Activated T-helper 17 cell treated with anti-CD3 and anti-CD28 coated beads, Interleukin-2, amount 50 U/mL, for 72 hours (primary cell): ENCODE results near the gene IFNG-AS1. TPM values are rescaled to one million over a fixed set of nuclear protein-coding genes. Genes with fewer than 3 reads are reported as not detected.

Experiments used
- ATAC-seq: fragments of 150-1000 bp; cut with Tn5 transposase; replicated peaks from 2 replicates; pipeline ENCODE4 v1.10.0; 2021; ENCODE audit warnings: mild to moderate bottlenecking, moderate library complexity
- H3K27ac Mint-ChIP-seq: one replicate; pipeline ENCODE4 v1.8.0; 2022; ENCODE audit warnings: mixed read lengths
- H3K27me3 Mint-ChIP-seq: one replicate; pipeline ENCODE4 v1.8.0; 2022; ENCODE audit warnings: mixed read lengths
- H3K36me3 Mint-ChIP-seq: one replicate; pipeline ENCODE4 v1.8.0; 2022; ENCODE audit warnings: low read depth, mild to moderate bottlenecking, mixed read lengths
- H3K4me1 Mint-ChIP-seq: one replicate; pipeline ENCODE4 v1.8.0; 2022; ENCODE audit warnings: mixed read lengths
- H3K4me3 Mint-ChIP-seq: one replicate; pipeline ENCODE4 v1.8.0; 2022; ENCODE audit warnings: mild to moderate bottlenecking, mixed read lengths
- H3K9me3 Mint-ChIP-seq: one replicate; pipeline ENCODE4 v1.8.0; 2022; ENCODE audit warnings: mixed read lengths
- total RNA-seq, 2 donors: library from RNA; stranded (reverse); gene quantifications; one replicate each; pipeline ENCODE4 v1.2.3, GENCODE V29; 2022

IFNG-AS1 gene
- total RNA-seq, 2 donors from 2014 or later: not detected

DNA sequence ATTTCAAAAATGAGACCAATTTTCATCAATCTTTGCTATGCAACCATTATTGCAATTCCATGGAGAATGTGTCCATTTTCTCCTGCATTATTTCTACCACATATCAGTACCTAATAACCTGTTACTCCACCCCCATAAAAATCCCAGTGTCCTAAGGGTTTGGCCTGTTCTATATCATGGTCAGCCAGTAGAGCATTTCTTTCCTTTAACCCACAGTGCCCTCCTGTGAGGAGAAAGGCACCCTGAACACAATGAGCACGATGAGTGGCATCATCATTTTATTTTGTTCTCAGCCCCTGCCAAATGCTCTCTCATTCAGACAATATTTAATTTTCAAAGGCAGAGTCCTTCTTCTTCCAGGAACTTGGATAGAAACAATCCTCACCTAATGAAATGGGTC, 11.6 kb upstream of the IFNG-AS1 start:
- Mint-ChIP-seq H3K27ac (no peak overlapping the region), H3K36me3 (no peaks in the 10 kb centered on the region), H3K4me1 (no peaks in the 10 kb centered on the region), H3K9me3 (no peaks in the 10 kb centered on the region), H3K27me3 (peaks cover 16% of the 10 kb centered on the region), H3K4me3 (no peak overlapping the region)
- no peak for ATAC-seq

DNA sequence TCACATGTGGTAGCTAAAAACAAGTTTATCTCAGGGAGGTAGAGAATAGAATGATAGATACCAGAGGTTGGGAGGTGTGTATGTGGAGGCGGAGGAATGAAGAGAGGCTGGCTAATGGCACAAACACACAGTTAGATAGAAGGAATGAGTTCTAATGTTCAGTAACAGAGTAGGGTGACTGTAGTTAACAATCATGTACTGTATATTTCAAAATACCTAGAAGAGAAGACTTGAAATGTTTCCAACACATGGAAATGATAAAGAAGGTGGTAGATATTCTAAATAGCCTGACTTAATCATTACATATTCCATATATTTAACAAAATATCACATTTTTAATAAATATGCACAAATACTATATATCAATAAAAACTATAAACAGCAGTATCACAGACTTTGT, 8.9 kb upstream of the IFNG-AS1 start:
- H3K27me3 Mint-ChIP-seq: peaks cover 16% of the 10 kb centered on the region
- H3K36me3 Mint-ChIP-seq: no peaks in the 10 kb centered on the region
- H3K9me3 Mint-ChIP-seq: no peaks in the 10 kb centered on the region
- H3K27ac Mint-ChIP-seq: no peak overlapping the region
- no peak for ATAC-seq
- H3K4me1 Mint-ChIP-seq: no peaks in the 10 kb centered on the region
- no peak overlapping the region for H3K4me3 Mint-ChIP-seq

DNA sequence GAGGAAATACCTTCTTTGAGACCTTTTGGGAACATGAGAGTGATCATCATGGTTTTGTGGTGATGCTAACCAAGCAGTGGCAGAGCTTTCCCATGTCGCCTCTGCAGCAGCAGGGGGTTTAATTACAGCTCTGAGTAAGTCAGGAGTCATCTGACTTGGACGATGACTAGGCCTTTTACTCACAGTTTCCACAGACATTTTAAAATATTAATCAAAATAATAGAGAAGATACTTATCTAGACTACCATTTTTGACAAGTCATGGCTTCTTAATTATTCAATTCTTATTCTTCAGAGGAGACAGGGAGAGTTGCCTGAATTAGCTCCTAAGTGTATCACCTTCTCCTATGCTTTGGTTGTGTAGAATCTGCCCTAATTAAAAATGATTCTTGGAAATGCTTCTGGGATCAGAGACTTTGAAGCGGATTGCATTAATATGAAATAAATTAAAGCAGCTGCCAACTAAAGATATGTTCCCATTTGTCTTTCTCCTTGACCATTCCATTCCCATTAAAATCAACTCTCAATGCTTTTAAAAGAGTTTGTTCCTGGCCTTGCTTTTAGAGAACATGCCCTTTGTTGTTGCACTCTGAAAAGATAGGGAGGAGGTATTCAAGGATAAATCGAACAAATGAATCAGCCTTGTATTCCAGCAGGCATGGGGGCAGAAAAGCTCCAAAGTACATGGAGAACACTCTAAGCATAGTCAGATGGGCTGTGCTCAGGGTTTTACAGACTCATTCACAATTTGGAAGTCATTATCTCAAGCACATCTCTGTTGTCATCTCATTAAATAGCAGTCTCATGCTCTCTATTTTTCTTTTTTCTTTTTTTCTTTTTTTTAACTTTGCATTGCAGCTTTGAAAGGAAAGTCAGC, 7.7 kb upstream of the IFNG-AS1 start:
- H3K27ac Mint-ChIP-seq: no peak overlapping the region
- peaks cover 16% of the 10 kb centered on the region for H3K27me3 Mint-ChIP-seq
- no peaks in the 10 kb centered on the region for H3K4me1 Mint-ChIP-seq
- ATAC-seq: no peak
- H3K4me3 Mint-ChIP-seq: no peak overlapping the region
- no peaks in the 10 kb centered on the region for H3K36me3 Mint-ChIP-seq
- no peaks in the 10 kb centered on the region for H3K9me3 Mint-ChIP-seq

DNA sequence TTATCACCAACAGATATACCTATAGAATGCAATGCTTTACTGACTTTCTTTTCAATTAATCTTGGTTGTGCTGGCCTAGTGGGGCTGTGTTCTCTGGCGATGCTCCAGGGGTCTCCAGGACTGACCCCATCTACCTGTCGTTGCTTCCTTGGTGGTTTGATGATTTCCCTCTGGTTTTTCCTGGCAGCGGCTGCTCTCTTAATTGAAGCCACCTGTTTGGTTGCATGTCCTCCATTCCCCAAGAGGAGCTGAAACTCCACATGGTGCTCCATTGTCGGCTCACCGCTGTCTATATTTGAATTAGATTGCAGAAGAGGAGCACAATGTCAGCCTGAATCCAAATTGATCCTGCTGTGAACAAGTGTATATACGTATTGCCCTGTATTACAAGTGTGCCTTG, 7.1 kb upstream of the IFNG-AS1 start:
- Mint-ChIP-seq H3K27ac (no peak overlapping the region), H3K36me3 (no peaks in the 10 kb centered on the region), H3K4me1 (no peaks in the 10 kb centered on the region), H3K4me3 (no peak overlapping the region), H3K27me3 (peaks cover 16% of the 10 kb centered on the region), H3K9me3 (no peaks in the 10 kb centered on the region)
- no peak for ATAC-seq

DNA sequence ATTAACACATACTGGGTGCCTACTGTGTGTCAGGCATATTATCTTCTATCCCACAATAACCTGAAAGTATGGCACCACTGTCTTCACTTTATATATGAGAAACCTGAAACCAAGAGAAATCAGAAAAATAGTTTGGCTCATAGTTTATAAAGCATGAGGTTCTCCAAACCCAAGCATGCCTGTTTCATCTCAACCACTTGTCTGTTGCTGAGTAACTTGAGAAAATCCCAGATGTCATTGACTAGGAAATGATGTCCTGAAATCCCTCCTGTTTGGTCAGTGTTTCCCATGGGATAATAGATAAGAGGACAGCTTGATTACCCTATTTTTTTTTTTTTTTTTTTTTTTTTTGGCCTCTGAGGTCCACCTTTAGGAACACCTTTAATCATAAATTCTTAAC, 2.6 kb upstream of the IFNG-AS1 start:
- peaks cover 4% of the 10 kb centered on the region for H3K27me3 Mint-ChIP-seq
- H3K27ac Mint-ChIP-seq: no peak overlapping the region
- H3K4me3 Mint-ChIP-seq: no peak overlapping the region
- ATAC-seq: no peak
- H3K4me1 Mint-ChIP-seq: peaks cover 3% of the 10 kb centered on the region
- no peaks in the 10 kb centered on the region for H3K9me3 Mint-ChIP-seq
- H3K36me3 Mint-ChIP-seq: no peaks in the 10 kb centered on the region

DNA sequence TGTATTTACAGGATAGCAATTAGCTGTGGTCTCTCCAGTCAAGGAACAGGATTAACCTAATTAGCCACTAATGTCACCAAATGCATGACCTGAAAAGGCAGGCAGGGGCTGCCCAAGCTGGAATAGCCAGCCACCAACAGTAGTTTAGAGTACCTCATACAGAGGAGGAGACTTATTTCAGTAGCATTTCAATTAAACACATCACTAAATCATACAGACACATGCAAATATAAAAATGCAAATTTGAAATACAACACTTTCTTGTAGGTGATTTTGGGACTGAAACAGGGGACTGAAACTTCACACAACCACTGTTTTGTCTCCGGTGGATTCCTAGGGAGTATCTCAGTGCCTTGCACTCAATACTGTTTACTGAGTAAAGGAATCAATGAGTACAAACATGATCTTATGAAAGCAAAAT, 636 bp upstream of the IFNG-AS1 start:
- H3K4me3 Mint-ChIP-seq: no peak overlapping the region
- no peaks in the 10 kb centered on the region for H3K9me3 Mint-ChIP-seq
- peak; percentile 71 for ATAC-seq
- H3K27ac Mint-ChIP-seq: no peak overlapping the region
- H3K4me1 Mint-ChIP-seq: peaks cover 3% of the 10 kb centered on the region
- peaks cover 4% of the 10 kb centered on the region for H3K27me3 Mint-ChIP-seq
- H3K36me3 Mint-ChIP-seq: no peaks in the 10 kb centered on the region

DNA sequence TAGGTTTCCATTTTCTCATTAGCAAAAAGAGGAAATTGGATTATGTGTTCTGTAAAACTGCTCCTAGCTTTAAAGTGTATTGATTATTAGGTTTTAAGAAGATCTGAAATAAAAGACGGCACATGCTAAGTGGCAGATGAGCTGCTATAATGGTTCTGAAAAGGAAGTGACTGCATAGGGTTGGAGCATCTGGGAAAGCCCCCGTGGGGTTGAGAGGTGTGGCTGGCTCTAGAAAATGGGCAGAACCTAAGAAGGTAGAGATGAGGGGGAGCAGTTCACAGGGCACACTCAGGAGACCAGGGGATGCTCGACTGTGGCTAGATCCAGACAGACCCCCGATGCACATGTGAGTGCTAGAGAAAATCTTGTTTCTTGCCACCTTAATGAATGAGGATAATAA, 1.9 kb downstream of the IFNG-AS1 start:
- Mint-ChIP-seq H3K27ac (peak overlapping the region; percentile 11), H3K36me3 (no peaks in the 10 kb centered on the region), H3K27me3 (peaks cover 8% of the 10 kb centered on the region), H3K9me3 (no peaks in the 10 kb centered on the region), H3K4me3 (peak overlapping the region; percentile 14), H3K4me1 (peaks cover 3% of the 10 kb centered on the region)
- ATAC-seq: peak; percentile 89

DNA sequence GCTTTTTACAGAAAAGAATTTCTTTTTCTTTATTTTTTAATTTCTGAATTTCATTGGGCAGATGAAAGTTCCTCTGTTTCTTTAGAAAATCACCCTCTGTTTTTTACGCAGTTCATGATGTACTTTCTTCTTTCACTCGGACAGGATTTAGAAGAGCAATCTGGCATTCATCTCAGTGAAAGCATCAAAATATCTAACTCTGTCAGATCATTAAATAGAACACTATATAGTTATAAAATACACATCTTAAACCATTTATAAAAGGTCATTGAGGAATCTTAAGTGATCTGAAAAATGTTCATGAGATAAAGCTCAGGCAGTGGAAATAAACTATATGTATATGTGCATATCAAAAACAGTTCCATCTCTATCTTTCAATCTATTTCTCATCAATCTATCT, 3.9 kb downstream of the IFNG-AS1 start:
- ATAC-seq: no peak
- Mint-ChIP-seq H3K4me1 (peaks cover 5% of the 10 kb centered on the region), H3K27me3 (peaks cover 4% of the 10 kb centered on the region), H3K27ac (no peak overlapping the region), H3K4me3 (no peak overlapping the region), H3K9me3 (no peaks in the 10 kb centered on the region), H3K36me3 (no peaks in the 10 kb centered on the region)

DNA sequence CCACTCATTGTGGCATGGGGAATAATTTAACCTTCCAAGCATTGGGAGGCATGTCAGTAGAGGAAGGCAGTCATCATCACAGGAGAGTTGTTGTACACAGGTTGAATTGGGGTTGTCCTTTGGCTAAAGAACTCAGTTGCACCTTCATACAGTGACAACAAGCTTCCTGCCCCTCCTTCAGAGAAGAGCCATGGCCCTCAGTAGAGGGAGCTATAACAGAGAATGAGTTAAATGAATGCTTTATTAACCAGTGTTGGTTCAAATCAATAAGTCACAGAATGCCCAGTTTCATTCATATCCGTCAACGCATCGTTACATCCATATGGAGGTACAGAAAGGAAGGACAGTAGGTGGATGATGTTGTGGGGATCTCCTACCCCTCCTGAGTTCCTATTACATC, 4.8 kb downstream of the IFNG-AS1 start:
- ATAC-seq: no peak
- Mint-ChIP-seq H3K27me3 (peaks cover 4% of the 10 kb centered on the region), H3K27ac (no peak overlapping the region)

DNA sequence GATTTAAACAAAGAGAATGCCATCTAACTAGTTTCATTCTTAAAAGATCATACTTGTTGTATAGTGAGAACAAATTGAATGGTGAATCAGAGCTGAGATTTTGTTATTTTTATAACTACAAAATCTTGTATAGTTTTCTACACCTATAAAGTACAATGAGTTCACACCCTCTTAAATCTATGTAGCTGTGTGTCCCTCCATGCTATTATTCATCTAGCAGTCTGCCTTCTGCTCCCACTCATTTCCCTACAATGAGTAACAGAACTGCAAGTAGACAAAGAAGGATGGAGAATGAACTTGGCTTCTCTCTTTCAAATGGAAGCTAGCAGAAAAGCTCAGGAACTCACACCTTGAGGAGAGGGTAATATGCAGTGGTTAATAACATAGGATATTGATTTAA, 7.1 kb downstream of the IFNG-AS1 start:
- Mint-ChIP-seq H3K4me1 (peaks cover 4% of the 10 kb centered on the region), H3K36me3 (no peaks in the 10 kb centered on the region), H3K27me3 (peaks cover 4% of the 10 kb centered on the region), H3K4me3 (no peak overlapping the region), H3K27ac (no peak overlapping the region), H3K9me3 (no peaks in the 10 kb centered on the region)
- no peak for ATAC-seq

More for the DNA sequence above, 4.8 kb downstream of the IFNG-AS1 start:
- H3K4me3 Mint-ChIP-seq: no peak overlapping the region
- H3K36me3 Mint-ChIP-seq: no peaks in the 10 kb centered on the region
- peaks cover 7% of the 10 kb centered on the region for H3K4me1 Mint-ChIP-seq
- no peaks in the 10 kb centered on the region for H3K9me3 Mint-ChIP-seq

DNA sequence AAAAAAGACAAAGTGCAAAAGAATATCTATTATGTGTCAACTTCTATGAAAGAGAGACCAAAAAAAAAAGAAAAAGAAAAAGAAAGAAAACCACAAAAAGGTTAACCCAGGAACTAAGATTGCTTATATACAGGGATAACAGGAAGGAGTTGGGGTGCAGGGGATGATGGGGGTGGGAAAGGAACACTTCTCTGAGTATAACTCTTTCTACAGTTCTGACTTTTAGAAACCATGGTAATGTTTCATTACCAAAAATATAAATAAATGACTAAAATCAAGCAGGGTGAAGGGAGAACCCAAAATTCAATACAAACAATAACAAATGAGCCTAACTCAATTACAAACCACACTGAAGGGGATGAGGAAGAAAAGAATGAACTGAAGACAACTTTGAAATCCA, 9.1 kb downstream of the IFNG-AS1 start:
- no peak overlapping the region for H3K4me3 Mint-ChIP-seq
- ATAC-seq: peak; percentile 54
- no peaks in the 10 kb centered on the region for H3K9me3 Mint-ChIP-seq
- H3K4me1 Mint-ChIP-seq: peaks cover 4% of the 10 kb centered on the region
- H3K36me3 Mint-ChIP-seq: no peaks in the 10 kb centered on the region
- peaks cover 4% of the 10 kb centered on the region for H3K27me3 Mint-ChIP-seq
- no peak overlapping the region for H3K27ac Mint-ChIP-seq

DNA sequence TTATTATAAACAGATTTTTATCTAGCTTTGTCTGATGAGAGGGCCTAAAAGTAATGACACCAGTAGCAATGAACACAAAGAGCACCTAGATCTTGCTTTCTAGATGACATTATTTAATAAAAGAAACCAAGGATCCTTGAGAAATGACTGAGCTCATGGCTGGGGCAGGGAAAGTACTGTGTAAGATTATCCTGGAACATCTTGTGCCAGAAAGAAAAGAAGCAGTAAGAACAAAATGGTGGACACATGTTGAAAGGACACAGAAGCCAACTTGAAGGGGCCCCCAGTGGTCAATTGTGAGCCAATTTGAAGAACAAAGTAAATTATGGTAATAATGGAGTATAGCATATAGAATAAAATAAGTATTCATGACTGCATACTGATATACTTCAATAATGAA, 10.0 kb downstream of the IFNG-AS1 start:
- no peak overlapping the region for H3K4me3 Mint-ChIP-seq
- no peak for ATAC-seq
- H3K27ac Mint-ChIP-seq: no peak overlapping the region
- no peaks in the 10 kb centered on the region for H3K36me3 Mint-ChIP-seq
- H3K9me3 Mint-ChIP-seq: no peaks in the 10 kb centered on the region
- H3K27me3 Mint-ChIP-seq: no peaks in the 10 kb centered on the region
- peaks cover 4% of the 10 kb centered on the region for H3K4me1 Mint-ChIP-seq

DNA sequence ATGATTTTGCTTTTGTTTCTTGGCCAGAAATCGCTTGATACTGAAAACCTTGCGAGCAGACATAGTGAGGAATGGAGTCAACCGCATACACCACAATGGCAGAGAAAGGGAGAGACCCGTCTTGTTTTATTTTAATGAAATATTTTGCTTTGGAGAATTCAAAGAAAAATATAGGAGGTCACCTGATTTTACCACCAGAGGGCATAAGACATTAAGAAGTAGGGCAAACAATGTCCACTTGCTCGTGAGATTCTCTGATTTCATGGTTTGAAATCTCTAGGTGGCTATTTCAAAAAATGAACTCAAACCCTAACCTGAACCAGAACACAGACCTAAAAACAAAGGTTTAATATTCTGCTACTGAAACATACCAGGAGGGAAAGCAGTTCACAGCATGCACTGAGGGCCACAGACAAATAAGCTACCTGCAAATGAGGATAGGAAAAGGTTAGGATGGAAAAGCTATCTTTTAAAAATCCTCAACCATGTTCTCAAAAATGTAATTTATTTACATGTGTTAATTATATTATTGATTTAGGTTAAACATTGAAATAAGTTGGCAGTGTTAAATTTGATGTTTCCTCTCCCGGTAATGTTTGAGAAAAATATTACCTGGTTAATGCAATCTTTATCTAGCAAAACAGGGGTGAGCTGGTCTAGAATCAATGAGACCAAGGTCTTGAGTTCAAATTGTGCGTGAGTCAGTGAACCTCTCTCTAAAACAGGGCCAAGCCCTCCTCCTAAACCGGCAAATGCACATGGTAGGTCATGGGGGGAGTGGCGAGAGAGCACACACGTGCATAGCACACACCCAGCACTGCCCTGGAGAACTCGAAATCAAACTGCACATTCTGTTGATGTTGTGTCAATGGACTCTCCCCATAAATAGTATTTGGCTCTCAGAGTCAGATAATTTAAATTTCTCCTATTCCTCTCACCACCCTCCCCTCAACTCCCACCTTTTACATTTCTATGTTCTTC, 12.5 kb downstream of the IFNG-AS1 start:
- Mint-ChIP-seq H3K36me3 (no peaks in the 10 kb centered on the region), H3K4me3 (no peak overlapping the region), H3K27me3 (no peaks in the 10 kb centered on the region), H3K4me1 (peaks cover 4% of the 10 kb centered on the region), H3K27ac (no peak overlapping the region), H3K9me3 (peaks cover 3% of the 10 kb centered on the region)
- ATAC-seq: no peak

DNA sequence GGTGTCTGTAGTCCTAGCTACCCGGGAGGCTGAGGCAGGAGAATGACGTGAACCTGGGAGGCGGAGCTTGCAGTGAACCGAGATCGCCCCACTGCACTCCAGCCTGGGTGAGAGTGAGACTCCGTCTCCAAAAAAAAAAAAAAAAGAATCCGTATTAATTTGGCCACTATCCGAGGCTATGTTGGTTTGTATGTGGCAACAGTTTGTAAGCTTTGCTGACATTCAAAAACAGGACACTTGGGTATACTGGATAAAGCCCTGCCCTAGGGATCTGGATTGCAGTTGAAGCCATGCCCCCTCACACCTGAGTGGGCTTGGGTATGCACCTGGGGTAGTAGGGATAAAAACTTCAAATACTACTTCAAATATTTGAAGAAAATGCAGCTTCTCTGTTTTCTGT, 14.5 kb downstream of the IFNG-AS1 start:
- Mint-ChIP-seq H3K27me3 (no peaks in the 10 kb centered on the region), H3K27ac (no peak overlapping the region), H3K36me3 (no peaks in the 10 kb centered on the region), H3K4me3 (no peak overlapping the region), H3K9me3 (peaks cover 3% of the 10 kb centered on the region), H3K4me1 (no peaks in the 10 kb centered on the region)
- no peak for ATAC-seq

DNA sequence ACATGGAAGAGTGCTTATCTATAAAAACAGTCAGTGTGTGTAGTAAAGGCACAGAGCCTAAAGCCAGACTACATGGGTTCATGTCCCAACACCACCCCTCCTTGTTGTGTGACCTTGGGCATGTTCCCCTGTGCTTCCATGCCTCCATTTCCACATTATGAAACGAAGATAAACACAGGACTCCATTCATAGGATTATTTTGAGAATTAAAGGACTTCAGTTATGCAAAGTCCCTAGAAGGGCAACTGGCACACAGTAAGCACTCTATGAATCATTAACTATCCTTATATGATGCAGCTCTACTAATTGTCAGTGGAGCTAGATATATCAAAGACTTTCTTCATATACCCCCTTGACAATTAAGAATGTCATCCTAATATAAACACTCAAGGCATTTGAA, 17.8 kb downstream of the IFNG-AS1 start:
- no peaks in the 10 kb centered on the region for H3K36me3 Mint-ChIP-seq
- no peaks in the 10 kb centered on the region for H3K27me3 Mint-ChIP-seq
- no peak overlapping the region for H3K27ac Mint-ChIP-seq
- no peak for ATAC-seq
- no peak overlapping the region for H3K4me3 Mint-ChIP-seq
- H3K4me1 Mint-ChIP-seq: no peaks in the 10 kb centered on the region
- H3K9me3 Mint-ChIP-seq: peaks cover 3% of the 10 kb centered on the region
